T-cell (primary cell): ENCODE measurements around the gene GRAMD1A. TPM values are rescaled to one million over a fixed set of nuclear protein-coding genes. Genes with fewer than 3 reads are reported as not detected.

Experiments used
- ATAC-seq, 4 experiments: fragments of 200-7000 bp in 3 of 4; fragments of 150-1000 bp in 1 of 4; cut with Tn5 transposase; replicated peaks in 1 of 4; 1 replicate in 3 of 4; 2 replicates in 1 of 4; pipeline ENCODE4 v1.10.0; 2021; ENCODE audit warnings: moderate library complexity in 3 of 4, mild to moderate bottlenecking in 2 of 4, moderate number of reproducible peaks in 1 of 4
- CTCF ChIA-PET, 2 donors: fragments of 300-600 bp; sonication (Branson Sonifier 250); formaldehyde crosslinking; loops; one replicate each; lab custom pipeline; 2022; ENCODE audit warnings: antibody characterized with exemption in 2 of 2; lab: Charles Lee
- POLR2A ChIA-PET, 2 donors: fragments of 300-600 bp; sonication (Branson Sonifier 250); formaldehyde crosslinking; loops; one replicate each; lab custom pipeline; 2022; ENCODE audit warnings: antibody characterized with exemption in 2 of 2; lab: Charles Lee
- DNase-seq, 35 experiments: peaks; one replicate each; pipeline versions ENCODE4 v3.0.0 to v3.0.0-alpha.2; 2013 to 2023
- H3K27ac ChIP-seq: one replicate; pipeline ENCODE4 v1.5.1; 2013; ENCODE audit warnings: low read length
- H3K27me3 ChIP-seq, 2 experiments: replicated peaks in 1 of 2; 1 replicate in 1 of 2; 2 replicates in 1 of 2; pipeline versions ENCODE4 v1.6.1 to v1.7.0; 2013; ENCODE audit warnings: low read length in 1 of 2, mixed read lengths in 1 of 2; ENCODE audit not compliant: control insufficient read depth in 2 of 2, insufficient read depth in 2 of 2; ENCODE audit errors: extremely low read depth in 1 of 2
- H3K36me3 ChIP-seq, 2 donors: 1 replicate in 1 of 2; 2 replicates in 1 of 2; pipeline versions ENCODE4 v1.6.1 to v1.7.0; 2013; ENCODE audit warnings: low read length in 1 of 2; ENCODE audit not compliant: control insufficient read depth in 2 of 2, insufficient read depth in 1 of 2; ENCODE audit errors: extremely low read depth in 1 of 2
- H3K4me1 ChIP-seq, 2 experiments: 1 replicate in 1 of 2; 2 replicates in 1 of 2; pipeline versions ENCODE4 v1.6.1 to v1.7.0; 2013; ENCODE audit warnings: low read length in 2 of 2, mixed read lengths in 1 of 2; ENCODE audit not compliant: insufficient read depth in 2 of 2, control insufficient read depth in 1 of 2; ENCODE audit errors: extremely low read depth in 1 of 2
- H3K4me3 ChIP-seq, 2 donors: 1 replicate in 1 of 2; 2 replicates in 1 of 2; pipeline versions ENCODE4 v1.5.1 to v1.7.0; 2013; ENCODE audit warnings: mild to moderate bottlenecking in 2 of 2, low read length in 1 of 2, moderate library complexity in 1 of 2; ENCODE audit not compliant: control insufficient read depth in 1 of 2; ENCODE audit errors: extremely low read depth in 1 of 2
- H3K9me3 ChIP-seq: 2 replicates; pipeline ENCODE4 v1.7.0; 2013
- H3K27ac Mint-ChIP-seq, 2 donors: one replicate each; pipeline ENCODE4 v1.8.0; 2020 to 2021; ENCODE audit warnings: mild to moderate bottlenecking in 2 of 2, mixed read lengths in 2 of 2
- H3K27me3 Mint-ChIP-seq, 2 donors: one replicate each; pipeline ENCODE4 v1.8.0; 2021 to 2022; ENCODE audit warnings: mixed read lengths in 2 of 2
- H3K36me3 Mint-ChIP-seq: one replicate; pipeline ENCODE4 v1.8.0; 2021; ENCODE audit warnings: mixed read lengths
- H3K4me1 Mint-ChIP-seq, 3 donors: one replicate each; pipeline ENCODE4 v1.8.0; 2020 to 2022; ENCODE audit warnings: mixed read lengths in 3 of 3, mild to moderate bottlenecking in 1 of 3
- H3K4me3 Mint-ChIP-seq, 3 donors: one replicate each; pipeline ENCODE4 v1.8.0; 2020 to 2022; ENCODE audit warnings: mild to moderate bottlenecking in 3 of 3, mixed read lengths in 3 of 3, moderate library complexity in 3 of 3
- H3K9me3 Mint-ChIP-seq, 3 donors: one replicate each; pipeline ENCODE4 v1.8.0; 2020 to 2022; ENCODE audit warnings: mixed read lengths in 3 of 3
- WGBS: methylation state at CpG from one replicate; pipeline ENCODE4 v1.1.5; 2013; ENCODE audit warnings: missing lambda C conversion rate; ENCODE audit not compliant: insufficient coverage; 5-methylcytosine and 5-hydroxymethylcytosine counted together
- total RNA-seq, 35 experiments: library from RNA in 6 of 35; stranded (reverse) in 6 of 35; fragments of 120-200 nt in 1 of 35; gene quantifications; one replicate each; pipeline versions ENCODE4 v1.2.1 to v1.2.4 and lab custom pipeline; 2013 to 2026

GRAMD1A gene
- total RNA-seq, 5 donors from 2014 or later (not counting 1 experiment from before 2014, with no cell fraction given), result 189 to 318 (median 227) TPM

DNA sequence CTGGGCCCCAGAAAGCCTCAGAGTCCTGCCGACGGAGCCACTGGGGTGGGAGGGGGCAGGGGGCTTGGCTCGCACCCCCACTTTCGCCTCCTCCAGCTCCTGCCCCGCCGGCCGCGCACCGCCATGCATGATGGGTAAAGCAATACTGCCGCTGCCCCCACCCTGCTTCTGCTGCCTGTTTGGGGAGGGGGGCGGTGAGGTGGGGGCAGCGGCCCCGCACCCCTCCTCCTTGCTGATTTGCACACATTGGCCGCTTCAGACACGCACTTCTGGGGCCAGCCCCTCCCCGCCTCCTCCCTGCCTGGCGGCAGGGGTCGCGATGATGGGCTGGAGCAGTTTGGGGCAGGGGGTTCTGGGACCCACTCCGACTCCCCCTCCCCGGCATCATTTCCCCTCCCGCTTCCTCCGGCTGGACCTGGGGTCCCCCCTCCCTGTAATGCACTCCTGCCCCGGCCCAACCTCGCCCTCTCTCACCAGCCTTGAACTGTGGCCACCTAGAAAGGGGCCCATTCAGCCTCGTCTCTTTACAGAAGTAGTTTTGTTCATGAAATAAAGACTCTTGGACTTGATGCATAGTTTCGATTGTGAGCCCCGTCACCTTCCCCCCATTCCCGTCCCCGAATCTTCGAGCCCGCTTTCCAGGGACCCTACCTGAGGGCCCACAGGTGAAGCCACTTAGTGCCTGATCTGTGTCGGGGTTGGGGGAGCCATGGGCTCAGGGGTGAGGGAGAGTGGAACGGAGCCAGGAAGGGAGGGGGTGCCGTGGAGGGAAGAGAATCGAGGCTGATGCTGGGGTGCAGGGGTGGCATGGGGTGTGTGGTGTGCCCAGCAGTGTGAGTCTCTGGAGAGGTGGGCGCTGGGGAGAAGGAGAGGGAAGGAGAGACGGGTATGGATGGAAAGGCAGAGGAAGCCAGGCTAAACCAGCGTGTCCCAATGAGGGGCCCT is 40.0 kb downstream of the GRAMD1A start:
- WGBS, result 13% methylated on average over 9 of the region's 39 CpGs
- Histone ChIP-seq H3K27me3 (peaks cover 2 to 57% of the 10 kb centered on the region in 2 experiments), H3K9me3 (no peaks in the 10 kb centered on the region), H3K4me3 (peak overlapping the region; percentile 36 to 38), H3K4me1 (peaks cover 3 to 50% of the 10 kb centered on the region in 2 experiments), H3K27ac (no peak overlapping the region), H3K36me3 (no peaks in the 10 kb centered on the region)
- Mint-ChIP-seq H3K4me3 (peak overlapping the region; percentile 70 to 83 (median 75)), H3K27me3 (peaks cover 0 to 13% of the 10 kb centered on the region in 2 donors), H3K27ac (peak overlapping the region; percentile 19 to 74), H3K4me1 (peaks cover 17 to 52% (median 48%) of the 10 kb centered on the region in 3 donors), H3K36me3 (no peaks in the 10 kb centered on the region), H3K9me3 (no peaks in the 10 kb centered on the region)
- peak; percentile 13 to 59 (median 46) for ATAC-seq
- POLR2A ChIA-PET, result no interaction called here
- peak in 2 of 35 experiments; percentile 19 to 32 for DNase-seq
- CTCF ChIA-PET, result no interaction called here

DNA sequence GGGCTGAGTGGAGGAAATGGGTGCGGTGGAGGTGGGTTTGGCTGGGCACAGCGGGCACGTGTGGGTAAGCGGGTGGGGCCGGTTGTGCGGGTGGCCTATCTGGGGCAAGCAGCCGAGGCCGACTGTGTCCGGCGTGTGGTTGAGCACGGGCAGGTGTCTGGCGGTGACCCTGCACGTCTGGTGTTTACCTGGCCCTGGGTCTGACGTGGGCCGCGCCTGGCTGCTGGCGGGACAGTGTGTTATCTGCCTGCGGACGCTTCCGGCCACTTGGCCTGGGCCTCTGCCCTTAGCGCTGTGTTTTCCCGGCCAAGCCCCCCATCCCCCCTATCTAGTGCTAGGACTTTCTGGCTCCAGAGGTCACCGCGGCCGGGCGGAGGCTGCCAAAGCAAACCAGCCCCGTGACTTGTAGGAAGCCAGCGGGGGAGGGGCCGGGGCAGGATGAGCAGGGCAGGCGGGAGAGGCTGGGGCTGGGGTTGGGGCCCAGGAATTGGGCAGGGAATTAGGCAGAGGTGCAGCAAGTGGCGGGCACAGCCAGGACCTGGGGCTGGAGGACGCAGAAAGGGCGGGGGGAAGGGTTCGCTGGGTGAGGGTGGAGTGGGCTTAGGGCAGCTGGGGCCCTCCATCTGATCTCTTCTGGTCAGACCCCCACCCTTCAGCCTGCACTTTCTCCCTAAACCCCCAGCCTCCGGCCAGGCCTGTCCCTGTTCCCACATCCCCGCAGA is 40.9 kb downstream of the GRAMD1A start:
- peak overlapping the region; percentile 70 to 83 (median 75) for H3K4me3 Mint-ChIP-seq
- H3K27ac Mint-ChIP-seq, result peak overlapping the region; percentile 19 to 74
- H3K4me1 ChIP-seq, result peaks cover 3 to 58% of the 10 kb centered on the region in 2 experiments
- H3K9me3 Mint-ChIP-seq, result no peaks in the 10 kb centered on the region
- DNase-seq, result peak in 9 of 35 experiments; percentile 10 to 47 (median 20)
- no peaks in the 10 kb centered on the region for H3K36me3 ChIP-seq
- H3K4me3 ChIP-seq, result peak overlapping the region; percentile 36 to 38
- CTCF ChIA-PET, result no interaction called here
- peaks cover 2 to 57% of the 10 kb centered on the region in 2 experiments for H3K27me3 ChIP-seq
- H3K27ac ChIP-seq, result no peak overlapping the region
- peaks cover 24 to 60% (median 56%) of the 10 kb centered on the region in 3 donors for H3K4me1 Mint-ChIP-seq
- 14% methylated on average over 27 of the region's 36 CpGs for WGBS
- H3K27me3 Mint-ChIP-seq, result peaks cover 0 to 17% of the 10 kb centered on the region in 2 donors
- H3K9me3 ChIP-seq, result no peaks in the 10 kb centered on the region
- H3K36me3 Mint-ChIP-seq, result no peaks in the 10 kb centered on the region
- POLR2A ChIA-PET, result no interaction called here
- peak; percentile 3 to 60 (median 45) for ATAC-seq

DNA sequence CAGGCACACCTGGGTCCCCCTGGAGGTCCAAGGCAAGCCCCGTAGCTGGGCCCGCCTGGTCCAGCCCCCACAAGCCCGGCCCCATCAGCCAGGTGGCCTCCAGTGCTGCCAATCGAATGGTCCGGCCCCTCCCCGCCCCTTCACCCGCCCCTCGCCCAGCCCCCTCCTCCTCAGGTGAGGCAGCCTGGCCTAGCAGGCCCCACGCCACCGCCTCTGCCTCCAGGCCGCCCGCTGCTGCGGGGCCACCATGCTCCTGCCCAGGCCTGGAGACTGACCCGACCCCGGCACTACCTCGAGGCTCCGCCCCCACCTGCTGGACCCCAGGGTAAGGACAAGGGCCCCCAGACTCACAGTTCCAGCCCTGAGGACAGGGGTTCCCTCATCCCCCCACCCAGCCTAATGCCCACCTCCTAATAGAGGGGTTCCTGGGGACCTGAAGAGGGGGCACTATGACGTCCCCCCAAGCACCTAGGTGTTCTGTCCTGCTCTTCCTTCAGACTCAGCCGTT is 41.5 kb downstream of the GRAMD1A start, which contains the start of gene HPN:
TSS of gene HPN (plus strand) at position 174 of the 508 bp plus-strand sequence. CDS start 786 bp downstream, outside the sequence.
- ChIA-PET CTCF (no interaction called here), POLR2A (no interaction called here)
- H3K4me1 ChIP-seq, result peaks cover 3 to 58% of the 10 kb centered on the region in 2 experiments
- ATAC-seq (no peak), DNase-seq (no peak)
- H3K4me3 ChIP-seq, result peak within 1 kb of the TSS; percentile 36 to 38
- peak within 1 kb of the TSS; percentile 19 to 74 for H3K27ac Mint-ChIP-seq
- H3K36me3 ChIP-seq, result no peaks in the 10 kb centered on the region
- no peaks in the 10 kb centered on the region for H3K36me3 Mint-ChIP-seq
- peaks cover 24 to 60% (median 56%) of the 10 kb centered on the region in 3 donors for H3K4me1 Mint-ChIP-seq
- no peak within 1 kb of the TSS for H3K27ac ChIP-seq
- peak within 1 kb of the TSS; percentile 70 to 83 (median 75) for H3K4me3 Mint-ChIP-seq
- H3K27me3 ChIP-seq, result peaks cover 2 to 57% of the 10 kb centered on the region in 2 experiments
- WGBS, result 74% methylated on average over 12 of the region's 19 CpGs
- H3K27me3 Mint-ChIP-seq, result peaks cover 0 to 17% of the 10 kb centered on the region in 2 donors
- no peaks in the 10 kb centered on the region for H3K9me3 Mint-ChIP-seq
- H3K9me3 ChIP-seq, result no peaks in the 10 kb centered on the region

DNA sequence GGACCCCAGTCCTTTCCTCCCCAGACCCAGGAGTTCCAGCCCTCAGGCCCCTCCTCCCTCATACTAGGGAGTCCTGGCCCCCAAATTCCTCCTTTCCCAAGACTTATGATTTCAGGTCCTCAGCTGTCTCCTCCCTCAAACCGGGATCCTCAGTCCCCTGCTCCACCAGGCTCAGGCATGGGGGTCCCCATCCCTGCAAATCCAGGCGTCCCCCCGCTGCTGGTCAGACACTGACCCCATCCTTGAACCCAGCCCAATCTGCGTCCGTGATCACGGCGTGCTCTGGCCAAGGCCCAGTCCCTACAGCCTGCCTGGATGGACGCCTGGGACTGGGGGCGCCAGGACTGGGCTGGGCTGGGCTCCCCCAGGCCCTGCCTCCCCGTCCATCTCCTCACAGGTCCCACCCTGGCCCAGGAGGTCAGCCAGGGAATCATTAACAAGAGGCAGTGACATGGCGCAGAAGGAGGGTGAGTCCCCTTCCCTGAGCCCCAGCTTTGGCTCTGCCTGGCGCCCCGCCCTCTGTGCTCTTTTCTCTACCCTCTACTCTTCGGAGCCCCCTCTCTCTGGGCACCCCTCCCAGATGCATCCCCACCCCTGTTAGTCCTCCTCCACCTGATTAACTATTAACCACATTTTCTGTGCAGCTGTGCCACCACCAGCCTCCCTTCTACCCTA is 42.1 kb downstream of the GRAMD1A start:
- no peak for DNase-seq
- Histone ChIP-seq H3K36me3 (no peaks in the 10 kb centered on the region), H3K9me3 (no peaks in the 10 kb centered on the region), H3K4me1 (peaks cover 3 to 58% of the 10 kb centered on the region in 2 experiments), H3K27me3 (peaks cover 2 to 56% of the 10 kb centered on the region in 2 experiments), H3K27ac (no peak overlapping the region), H3K4me3 (no peak overlapping the region)
- 90% methylated on average over 11 of the region's 14 CpGs for WGBS
- no peak for ATAC-seq
- no peaks in the 10 kb centered on the region for H3K36me3 Mint-ChIP-seq
- no peaks in the 10 kb centered on the region for H3K9me3 Mint-ChIP-seq
- peaks cover 24 to 60% (median 56%) of the 10 kb centered on the region in 3 donors for H3K4me1 Mint-ChIP-seq
- H3K27ac Mint-ChIP-seq, result no peak overlapping the region
- POLR2A ChIA-PET, result no interaction called here
- CTCF ChIA-PET, result no interaction called here
- H3K4me3 Mint-ChIP-seq, result peak overlapping the region in 1 of 3 donors; percentile 55
- peaks cover 0 to 17% of the 10 kb centered on the region in 2 donors for H3K27me3 Mint-ChIP-seq

DNA sequence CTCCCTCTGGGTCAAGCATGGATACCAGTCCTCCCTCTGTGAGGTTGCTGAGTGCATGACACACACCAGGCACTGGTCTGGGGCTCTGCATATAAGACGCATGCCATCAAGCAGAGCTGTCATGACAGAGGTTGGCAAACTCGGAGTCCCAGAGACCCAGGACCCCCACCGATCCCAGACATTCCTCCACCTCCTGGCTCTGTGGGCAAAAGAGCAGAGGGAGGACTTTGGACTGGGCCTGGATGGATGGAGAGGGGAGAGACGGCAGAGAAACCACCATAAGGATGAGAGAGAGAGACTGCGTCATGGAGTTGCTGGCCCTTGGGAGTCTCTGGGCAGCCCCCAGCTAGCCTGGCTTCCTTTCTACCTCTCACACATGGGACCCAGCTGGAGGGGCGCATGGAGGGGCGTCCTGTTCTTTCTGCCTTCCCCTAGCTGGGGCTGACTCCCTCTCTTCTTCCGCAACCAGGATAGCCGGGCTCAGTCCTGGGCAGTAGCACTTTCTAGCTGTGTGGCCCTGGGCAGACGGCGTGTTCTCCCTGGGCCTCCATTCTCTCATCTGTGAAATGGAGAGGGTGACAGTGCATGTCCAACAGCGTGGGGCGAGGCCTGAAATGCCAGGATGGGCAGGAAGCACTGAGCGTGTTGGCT is 43.0 kb downstream of the GRAMD1A start:
- DNase-seq (no peak), ATAC-seq (no peak)
- peak overlapping the region in 1 of 2 donors; percentile 55 for H3K27ac Mint-ChIP-seq
- CTCF ChIA-PET, result interaction anchor here (0.5 to 1.1 kb wide), 2 partner anchors 29 to 1010 kb away, joined by 3 to 4 read pairs; no protein-coding TSS in a partner anchor
- Histone ChIP-seq H3K27me3 (peaks cover 2 to 54% of the 10 kb centered on the region in 2 experiments), H3K27ac (no peak overlapping the region), H3K4me1 (peaks cover 3 to 55% of the 10 kb centered on the region in 2 experiments), H3K4me3 (no peak overlapping the region), H3K36me3 (no peaks in the 10 kb centered on the region), H3K9me3 (no peaks in the 10 kb centered on the region)
- peaks cover 23 to 66% (median 52%) of the 10 kb centered on the region in 3 donors for H3K4me1 Mint-ChIP-seq
- 82% methylated on average over 8 of the region's 14 CpGs for WGBS
- peak overlapping the region in 1 of 3 donors; percentile 55 for H3K4me3 Mint-ChIP-seq
- POLR2A ChIA-PET, result interaction anchor here in 1 of 2 donors (1.0 kb wide), 1 partner anchor 29 kb away, joined by 3 read pairs; no protein-coding TSS in a partner anchor
- no peaks in the 10 kb centered on the region for H3K9me3 Mint-ChIP-seq
- H3K36me3 Mint-ChIP-seq, result no peaks in the 10 kb centered on the region
- peaks cover 0 to 17% of the 10 kb centered on the region in 2 donors for H3K27me3 Mint-ChIP-seq
